HepG2 (cell line): ENCODE results near the gene ZNF442. TPM values are rescaled to one million over a fixed set of nuclear protein-coding genes. Genes with fewer than 3 reads are reported as not detected.

Source experiments
- ARID4A ChIP-seq: sonication (generic); formaldehyde crosslinking; IDR thresholded peaks from 2 replicates; pipeline ENCODE4 v1.5.0; 2020; ENCODE audit warnings: mild to moderate bottlenecking, missing genetic modification reagents, borderline replicate concordance
- ARID5B ChIP-seq: IDR thresholded peaks from 2 replicates; pipeline ENCODE4 v1.4.0; 2020; ENCODE audit warnings: mild to moderate bottlenecking, missing genetic modification reagents
- ATF3 ChIP-seq: sonication (generic); formaldehyde crosslinking; IDR thresholded peaks from 2 replicates; pipeline ENCODE4 v1.4.0; 2020; ENCODE audit warnings: missing genetic modification reagents
- DPF2 ChIP-seq: sonication (generic); formaldehyde crosslinking; IDR thresholded peaks from 2 replicates; pipeline ENCODE4 v1.4.0; 2020; ENCODE audit warnings: mild to moderate bottlenecking, low read depth, missing genetic modification reagents, borderline replicate concordance
- MEIS1 ChIP-seq: sonication (generic); formaldehyde crosslinking; IDR thresholded peaks from 2 replicates; pipeline ENCODE4 v1.9.0; 2021; ENCODE audit warnings: mild to moderate bottlenecking, missing genetic modification reagents, moderate library complexity, borderline replicate concordance
- RNF219 ChIP-seq: sonication (generic); formaldehyde crosslinking; IDR thresholded peaks from 2 replicates; pipeline ENCODE4 v1.5.0; 2020; ENCODE audit warnings: mild to moderate bottlenecking, missing genetic modification reagents
- RORA ChIP-seq: sonication (generic); formaldehyde crosslinking; IDR thresholded peaks from 2 replicates; pipeline ENCODE4 v1.5.0; 2020; ENCODE audit warnings: mild to moderate bottlenecking, missing genetic modification reagents, moderate library complexity
- THAP11 ChIP-seq: IDR thresholded peaks from 2 replicates; pipeline ENCODE4 v1.6.1; 2016; ENCODE audit warnings: missing biosample characterization, missing genetic modification reagents
- THAP9 ChIP-seq: sonication (generic); formaldehyde crosslinking; IDR thresholded peaks from 2 replicates; pipeline ENCODE4; 2020; ENCODE audit warnings: missing genetic modification reagents, mild to moderate bottlenecking, borderline replicate concordance
- ZNF263 ChIP-seq: sonication (generic); formaldehyde crosslinking; IDR thresholded peaks from 2 replicates; pipeline ENCODE4 v1.4.0; 2020; ENCODE audit warnings: missing genetic modification reagents
- ZNF331 ChIP-seq: sonication (generic); formaldehyde crosslinking; IDR thresholded peaks from 2 replicates; pipeline ENCODE4 v1.4.0; 2020; ENCODE audit warnings: missing genetic modification reagents
- ZNF343 ChIP-seq: sonication (generic); formaldehyde crosslinking; IDR thresholded peaks from 2 replicates; pipeline ENCODE4 v1.4.0; 2020; ENCODE audit warnings: mild to moderate bottlenecking, missing genetic modification reagents
- ZNF570 ChIP-seq: sonication (generic); formaldehyde crosslinking; IDR thresholded peaks from 2 replicates; pipeline ENCODE4 v1.4.0; 2020; ENCODE audit warnings: mild to moderate bottlenecking, missing genetic modification reagents, borderline replicate concordance
- polyA plus RNA-seq, 8 experiments: library from polyadenylated mRNA; depleted of rRNA in 3 of 8; stranded (reverse) in 7 of 8; unstranded in 1 of 8; fragments of >200 nt; fragmentation: Illumina TruSeq in 4 of 8; extraction: Trizol in 4 of 8; gene quantifications; 2 replicates each; pipeline versions ENCODE4 v1.2.1 to v1.2.3, GENCODE V29; 2011 to 2016; ENCODE audit warnings: low read depth in 4 of 8, missing spikeins in 1 of 8, mixed read lengths in 1 of 8; ENCODE audit not compliant: insufficient read depth in 1 of 8
- total RNA-seq, 5 experiments: library from RNA; depleted of rRNA; stranded (reverse); fragments of >200 nt; fragmentation: Illumina TruSeq; extraction: Trizol; gene quantifications; 2 replicates each; pipeline ENCODE4 v1.2.3, GENCODE V29; 2016; ENCODE audit warnings: low read depth in 1 of 5

Gene ZNF442
- total and polyA plus RNA-seq, 2 of the 13 experiments (the other 11 are each of a cell fraction or from before 2014, with no cell fraction given): 1.0 to 6.0 TPM

GRCh38 chr19:12331211-12331941, 34.1 kb downstream of the ZNF442 start (continued):
- TF ChIP-seq MEIS1: peak; percentile 65; the same call in 1 of the 2 replicates
- TF ChIP-seq ARID5B: peak; percentile 92
- TF ChIP-seq ZNF343: peak; percentile 50; the same call in 1 of the 2 replicates
- TF ChIP-seq THAP9: no peak
- no peak for TF ChIP-seq ATF3 (CRISPR knock-in tag)
- peak; percentile 52; the same call in 1 of the 2 replicates for TF ChIP-seq ZNF263 (CRISPR knock-in tag)
- TF ChIP-seq DPF2 (CRISPR knock-in tag): peak; percentile 79; the same call in 1 of the 2 replicates
- peak; percentile 46; the same call in 1 of the 2 replicates for TF ChIP-seq ZNF331 (CRISPR knock-in tag)
- TF ChIP-seq THAP11: peak; percentile 57; the same call in 1 of the 2 replicates
- no peak for TF ChIP-seq RORA
- TF ChIP-seq ZNF570 (CRISPR knock-in tag): no peak
- no peak for TF ChIP-seq RNF219 (CRISPR knock-in tag)
- peak; percentile 77; the same call in 1 of the 2 replicates for TF ChIP-seq ARID4A (CRISPR knock-in tag)
